Fibroblast of villous mesenchyme (primary cell): ENCODE measurements around the gene DISC1. TPM values are rescaled to one million over a fixed set of nuclear protein-coding genes. Genes with fewer than 3 reads are reported as not detected.

ENCODE experiments used
- DNase-seq: peaks from one replicate; pipeline ENCODE4 v3.0.0-alpha.2; 2010; ENCODE audit warnings: low read depth
- H3K4me3 ChIP-seq: 2 replicates; pipeline ENCODE4 v1.5.1; 2011; ENCODE audit warnings: low read depth, mild to moderate bottlenecking, low read length
- CTCF ChIP-seq: IDR thresholded peaks from 2 replicates; pipeline ENCODE4 v1.5.1; 2012; ENCODE audit warnings: low read depth, mild to moderate bottlenecking, low read length; ENCODE audit not compliant: insufficient read depth
- total RNA-seq: library from RNA; depleted of rRNA; stranded (reverse); fragments of >200 nt; gene quantifications from 2 replicates; pipeline ENCODE4 v1.2.3, GENCODE V29; 2012

The DISC1 gene
- total RNA-seq, 1 donor, result 9.9 TPM

GRCh38 chr1:231719485-231720183, 93.0 kb downstream of the DISC1 start:
- no peak overlapping the region for H3K4me3 ChIP-seq
- no peak for DNase-seq
- TF ChIP-seq CTCF, result no peak

- no peak overlapping the region for H3K4me3 ChIP-seq
- DNase-seq, result no peak
- no peak for TF ChIP-seq CTCF
These were observed 94.2 kb downstream of the DISC1 start for GRCh38 chr1:231720652-231721325.

- H3K4me3 ChIP-seq, result no peak overlapping the region
- no peak for TF ChIP-seq CTCF
These were observed 94.8 kb downstream of the DISC1 start for GRCh38 chr1:231721436-231721835.

GRCh38 chr1:231722356-231722755, 95.8 kb downstream of the DISC1 start:
- no peak overlapping the region for H3K4me3 ChIP-seq
- TF ChIP-seq CTCF, result no peak

More at GRCh38 chr1:231721436-231721835, 94.8 kb downstream of the DISC1 start:
- DNase-seq, result no peak

GRCh38 chr1:231723146-231723545, 96.6 kb downstream of the DISC1 start:
- no peak for TF ChIP-seq CTCF
- H3K4me3 ChIP-seq, result no peak overlapping the region
- no peak for DNase-seq

More at GRCh38 chr1:231722356-231722755, 95.8 kb downstream of the DISC1 start:
- no peak for DNase-seq

- no peak for TF ChIP-seq CTCF
- no peak for DNase-seq
- H3K4me3 ChIP-seq, result no peak overlapping the region
These were observed 97.5 kb downstream of the DISC1 start for GRCh38 chr1:231724041-231724440.
